ENCODE data around the gene THSD4.

DNA sequence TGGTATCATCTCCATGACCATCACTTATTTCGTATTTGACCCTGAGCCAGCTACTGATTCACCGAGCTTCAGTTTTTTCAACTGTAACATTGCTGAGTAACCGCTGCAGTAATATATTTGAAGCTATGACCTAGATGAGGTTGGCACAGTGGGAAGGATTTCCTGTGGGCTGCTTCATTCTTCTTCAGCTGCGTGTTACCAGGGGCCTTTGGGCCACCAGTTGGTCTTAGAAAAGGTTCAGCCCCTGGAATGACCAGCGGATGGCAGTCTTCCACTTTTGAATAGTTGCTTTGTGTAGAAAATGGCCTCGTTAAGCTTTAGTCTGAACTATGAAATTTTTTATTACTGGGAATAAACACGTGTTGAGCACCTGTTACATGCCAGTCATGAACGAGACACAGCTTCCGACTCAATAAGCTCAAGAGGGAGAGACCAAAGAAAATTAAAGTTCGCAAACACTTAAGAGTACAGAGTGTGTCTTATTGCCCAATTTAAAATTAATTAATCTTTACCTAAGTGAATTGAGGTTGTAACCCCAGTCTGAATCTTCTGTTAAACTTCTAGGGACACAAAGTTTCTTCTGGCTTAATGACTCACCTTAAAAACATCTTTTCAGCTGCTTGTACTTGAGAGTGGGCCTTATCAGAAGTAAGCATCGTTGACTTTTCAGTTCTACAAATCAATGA lies 637.5 kb downstream of the THSD4 start:
- no peak; the same call in 1 of the 2 replicates for TF ChIP-seq CTCF (conservative IDR thresholded peaks at IDR 0.05)
- TF ChIP-seq EZH2 (IDR thresholded peaks at IDR 0.05; ENCODE audit: low read depth), result no peak
